GM19043 (cell line): ENCODE measurements around the gene MICOS13.

Experiments
- ATAC-seq: cut with Tn5 transposase; IDR thresholded peaks from one replicate; pipeline ENCODE4 v1.9.1; 2021; ENCODE audit warnings: low read depth; ENCODE audit not compliant: unreplicated experiment

The MICOS13 gene

DNA sequence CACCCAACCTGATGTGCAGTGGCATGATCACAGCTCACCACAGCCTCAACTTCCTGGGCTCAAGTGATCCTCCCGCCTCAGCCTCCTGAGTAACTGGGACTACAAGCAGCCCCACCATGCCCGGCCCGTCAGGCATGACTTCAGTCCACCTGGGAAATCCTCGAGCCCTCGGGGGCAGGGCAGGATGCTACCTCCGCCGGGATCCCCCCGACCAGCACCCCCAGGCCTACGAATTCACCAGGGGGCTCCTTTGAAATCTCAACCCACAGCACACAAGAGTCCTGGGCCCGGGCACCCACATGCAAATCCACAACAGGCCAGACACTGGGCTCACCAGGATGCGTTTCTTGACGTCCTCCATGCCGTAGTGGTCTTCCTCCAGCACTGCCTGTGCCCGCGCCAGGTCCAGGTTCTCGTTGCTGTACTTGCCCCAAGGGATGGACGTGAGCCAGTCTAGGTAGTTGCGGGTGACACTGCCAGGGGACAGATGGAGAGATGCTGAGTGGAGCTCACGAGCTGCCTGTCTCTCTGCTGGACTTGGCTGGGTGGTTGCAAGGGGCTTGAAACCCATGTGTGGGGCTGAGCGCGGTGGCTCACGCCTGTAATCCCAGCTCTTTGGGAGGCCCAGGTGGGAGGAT is 20.3 kb upstream of the MICOS13 start:
- no peak for ATAC-seq

DNA sequence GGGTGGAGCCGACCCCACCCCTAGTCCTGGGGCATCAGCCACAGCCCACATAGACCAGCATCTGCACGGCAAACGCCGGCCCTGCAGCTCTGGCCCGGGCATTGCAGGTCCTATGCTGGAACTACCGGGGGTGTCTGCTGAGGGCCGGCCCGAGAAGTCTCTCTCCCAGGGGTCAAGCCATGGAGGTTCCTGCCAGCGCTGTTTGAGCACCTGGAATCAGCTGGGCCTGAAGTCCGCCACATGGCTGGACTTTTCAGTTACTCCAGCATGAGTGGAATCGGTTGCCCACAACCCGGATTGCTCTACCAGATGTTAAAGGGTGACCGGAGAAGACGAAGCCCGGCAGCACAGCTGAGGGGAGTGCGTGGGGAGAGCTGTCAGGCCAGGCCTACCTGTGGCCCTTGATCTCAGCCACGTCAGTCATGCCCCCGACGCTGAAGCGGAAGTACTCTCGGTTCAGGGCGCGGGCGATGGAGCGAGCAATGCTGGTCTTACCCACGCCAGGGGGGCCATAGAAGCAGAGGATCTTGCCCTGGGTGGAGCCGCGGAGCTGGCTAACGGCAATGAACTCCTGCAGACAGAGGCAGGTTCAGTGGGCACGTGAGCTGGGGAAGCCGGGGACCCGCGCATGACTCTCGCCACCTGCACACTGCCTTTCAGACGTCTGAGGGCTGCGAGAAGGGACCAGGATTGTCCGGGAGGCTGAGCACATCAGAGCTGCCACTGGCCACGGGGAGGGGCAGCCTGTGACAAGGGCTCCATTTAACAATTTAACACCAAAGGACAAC is 18.5 kb upstream of the MICOS13 start:
- no peak for ATAC-seq

DNA sequence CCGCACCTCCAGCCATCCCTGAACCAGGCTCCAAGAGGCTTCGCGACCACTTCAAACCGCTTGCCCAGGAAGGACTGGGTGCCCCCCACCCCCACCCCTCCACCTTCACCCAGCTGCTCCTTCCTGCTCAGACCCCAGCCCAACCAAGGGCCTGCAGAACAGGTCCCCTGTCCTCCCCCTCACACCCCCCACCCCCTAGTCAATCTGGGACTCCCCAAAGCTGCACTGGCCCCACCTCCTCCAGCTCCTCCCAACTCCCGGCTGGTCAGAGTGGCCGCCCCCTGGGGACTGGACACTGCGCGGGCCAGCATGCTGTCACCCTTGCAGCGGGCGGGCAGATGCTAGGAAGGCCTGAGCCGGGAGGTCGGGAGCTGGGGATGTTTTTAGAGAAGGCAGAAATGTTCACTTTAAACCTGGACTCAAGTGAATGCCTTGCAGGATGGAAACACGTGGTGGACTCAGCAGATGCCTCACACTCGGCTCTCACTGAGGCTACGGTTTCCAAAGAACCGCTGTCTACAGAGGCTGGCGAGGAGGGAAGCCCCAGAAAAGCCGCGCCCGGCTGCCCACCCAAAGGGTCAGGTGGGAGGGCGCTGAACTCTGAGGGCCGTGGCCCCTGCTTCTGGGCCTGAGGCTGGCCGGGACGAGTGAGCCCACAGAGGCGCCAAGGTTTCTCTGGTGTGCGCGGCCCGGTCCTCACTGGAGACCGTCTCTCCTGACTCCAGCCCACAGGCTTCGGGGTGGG is 17.7 kb upstream of the MICOS13 start:
- ATAC-seq: no peak

DNA sequence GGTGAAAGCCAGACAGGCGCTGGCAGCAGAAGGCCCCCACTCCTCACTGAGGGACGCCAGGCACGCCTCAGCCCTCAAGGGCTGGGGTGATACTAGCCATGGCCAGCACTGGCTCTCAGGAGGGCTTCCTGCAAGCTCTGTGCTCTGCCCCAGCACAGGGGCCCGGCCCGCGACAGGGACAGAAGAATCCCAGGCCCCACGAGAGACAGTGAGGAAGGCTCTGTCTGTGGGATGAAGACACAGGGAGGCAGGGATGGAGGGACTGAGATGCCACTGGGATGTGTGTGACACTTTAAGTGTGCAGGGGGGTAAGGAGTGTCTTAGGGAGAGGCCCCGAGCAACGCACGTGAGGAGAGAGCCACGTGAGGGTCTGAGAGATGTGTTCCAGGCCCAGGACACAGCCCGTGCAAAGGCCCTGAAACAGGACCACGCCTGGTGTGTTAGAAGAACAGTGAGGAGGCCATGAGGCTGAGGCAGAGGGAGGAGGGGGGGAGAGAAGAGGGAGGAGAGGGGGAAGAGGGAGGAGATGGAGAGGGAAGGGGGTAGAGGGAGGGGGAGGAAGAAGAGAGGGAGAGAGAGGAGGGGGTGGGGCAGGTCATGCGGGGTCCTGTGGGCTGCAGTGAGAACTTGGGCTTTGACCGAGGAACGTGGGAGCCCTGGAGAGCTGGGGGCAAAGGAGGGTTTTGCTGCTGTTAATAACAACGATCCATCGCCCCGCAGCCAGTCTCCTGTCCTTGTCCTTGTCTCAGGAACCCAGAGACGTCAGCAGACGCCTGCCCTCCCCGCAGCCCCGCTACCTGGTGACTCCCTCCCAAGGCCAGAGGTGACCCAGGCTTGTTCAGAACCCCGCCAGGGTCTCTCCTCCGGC is 16.9 kb upstream of the MICOS13 start:
- no peak for ATAC-seq

DNA sequence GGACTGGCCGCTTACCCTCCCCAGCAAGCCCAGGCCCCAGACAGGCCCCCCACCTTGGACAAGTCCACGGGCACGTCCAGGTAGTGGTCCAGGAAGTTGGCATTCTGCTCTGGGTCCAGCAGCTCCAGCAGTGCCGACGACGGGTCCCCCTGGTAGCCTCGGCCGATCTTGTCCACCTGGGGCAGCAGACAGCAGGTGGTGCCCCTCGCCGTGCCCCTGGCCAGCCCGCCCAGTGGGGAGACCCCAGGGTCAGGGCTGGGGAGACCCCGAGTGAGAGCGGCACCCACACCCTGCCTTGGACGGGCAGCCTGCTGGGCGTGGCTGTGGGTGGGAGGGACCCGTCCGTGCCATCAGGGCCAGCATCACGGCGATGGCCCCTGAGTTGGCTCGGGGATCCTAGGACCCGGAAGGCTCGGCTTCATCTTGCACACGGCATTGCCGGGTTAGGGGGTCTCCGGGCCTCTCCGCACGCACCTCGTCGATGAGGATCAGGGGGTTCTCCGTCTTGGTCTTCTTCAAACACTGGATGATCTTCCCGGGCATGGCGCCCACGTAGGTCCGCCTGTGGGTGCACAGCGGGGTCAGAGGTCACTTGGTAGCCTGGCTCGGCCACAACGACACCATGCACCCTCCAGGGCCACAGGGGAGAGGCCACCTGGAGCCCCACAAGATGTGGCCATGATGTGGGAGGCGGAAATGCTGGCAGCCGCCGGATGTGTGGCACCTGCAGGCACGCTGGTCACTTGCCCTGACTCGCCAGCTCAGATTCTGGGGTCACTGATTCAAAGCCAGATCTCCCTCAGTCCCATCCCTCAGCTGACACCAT is 16.1 kb upstream of the MICOS13 start:
- ATAC-seq: no peak

GRCh38 chr19:5695649-5696195 is 15.4 kb upstream of the MICOS13 start:
- no peak for ATAC-seq

DNA sequence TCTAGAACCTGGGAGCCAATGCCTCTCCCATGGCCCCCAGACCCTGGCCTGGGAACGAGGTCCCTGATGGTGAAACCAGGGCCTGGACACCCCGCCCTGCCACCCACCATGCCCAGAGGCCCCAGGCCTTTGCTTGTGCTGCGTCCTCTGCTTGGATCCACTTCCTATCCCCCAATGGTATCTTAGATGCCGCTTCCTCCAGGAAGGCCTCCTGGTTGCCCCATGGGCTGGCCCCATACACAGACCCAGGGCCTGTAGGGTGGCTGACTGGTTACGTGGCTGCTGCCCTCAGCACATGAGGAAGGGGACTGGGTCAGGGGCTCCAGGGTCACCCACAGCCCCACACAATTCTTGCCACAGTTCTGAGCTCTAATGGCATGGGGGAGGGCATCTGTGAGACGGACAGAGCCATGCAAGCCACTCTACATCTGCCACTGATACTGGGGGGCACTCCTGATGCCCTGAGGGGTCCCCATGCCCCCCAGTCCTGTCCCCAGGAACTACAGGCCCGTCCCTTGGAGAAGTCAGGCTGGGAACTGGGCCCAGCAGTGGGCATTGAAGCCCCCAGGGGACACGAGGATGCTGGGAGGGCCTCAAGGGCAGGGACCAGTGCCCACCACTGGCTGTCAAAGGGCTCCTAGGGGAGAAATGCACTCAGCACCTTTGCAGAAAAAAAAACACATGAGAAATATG is 14.8 kb upstream of the MICOS13 start:
- ATAC-seq: no peak

DNA sequence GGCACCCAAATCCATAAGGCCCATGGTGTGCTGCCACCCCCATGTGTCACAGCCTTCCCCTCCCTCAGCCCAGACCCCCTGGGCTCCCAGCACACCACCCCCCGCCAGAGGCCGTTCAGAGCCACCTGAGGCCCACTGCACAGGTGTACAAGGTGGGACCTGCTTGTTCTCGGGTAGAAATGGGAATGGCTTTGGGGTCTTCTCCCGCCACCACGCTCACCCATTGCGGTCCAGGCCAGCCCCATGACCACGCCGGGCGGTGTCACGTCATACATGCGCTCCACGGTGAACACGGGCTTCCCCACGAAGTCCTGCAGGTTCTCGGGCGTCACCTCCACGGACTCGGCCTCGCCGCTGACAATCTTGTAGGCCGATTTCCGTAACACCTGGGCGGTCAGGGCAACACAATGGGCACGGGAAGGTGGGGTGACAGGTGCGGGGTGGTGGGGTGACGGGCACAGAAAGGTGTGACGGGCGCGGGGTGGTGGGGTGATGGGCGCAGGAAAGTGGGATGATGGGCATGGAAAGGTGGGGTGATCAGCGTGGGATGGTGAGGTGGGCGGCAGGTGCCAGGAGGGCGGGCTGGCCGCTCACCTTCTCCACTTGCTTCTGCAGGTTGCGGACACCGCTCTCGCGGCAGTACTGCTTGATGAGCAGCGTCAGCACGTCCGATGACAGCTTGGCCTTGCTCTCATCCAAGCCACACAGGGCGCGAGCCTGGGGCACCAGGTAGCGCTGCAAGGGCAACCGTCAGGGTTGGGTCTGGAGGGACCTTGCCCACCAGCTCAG is 14.0 kb upstream of the MICOS13 start:
- no peak for ATAC-seq

- ATAC-seq: no peak
Observed at GRCh38 chr19:5693195-5694166, 13.2 kb upstream of the MICOS13 start.

- ATAC-seq: no peak
Observed at GRCh38 chr19:5692723-5693194, 12.4 kb upstream of the MICOS13 start.

DNA sequence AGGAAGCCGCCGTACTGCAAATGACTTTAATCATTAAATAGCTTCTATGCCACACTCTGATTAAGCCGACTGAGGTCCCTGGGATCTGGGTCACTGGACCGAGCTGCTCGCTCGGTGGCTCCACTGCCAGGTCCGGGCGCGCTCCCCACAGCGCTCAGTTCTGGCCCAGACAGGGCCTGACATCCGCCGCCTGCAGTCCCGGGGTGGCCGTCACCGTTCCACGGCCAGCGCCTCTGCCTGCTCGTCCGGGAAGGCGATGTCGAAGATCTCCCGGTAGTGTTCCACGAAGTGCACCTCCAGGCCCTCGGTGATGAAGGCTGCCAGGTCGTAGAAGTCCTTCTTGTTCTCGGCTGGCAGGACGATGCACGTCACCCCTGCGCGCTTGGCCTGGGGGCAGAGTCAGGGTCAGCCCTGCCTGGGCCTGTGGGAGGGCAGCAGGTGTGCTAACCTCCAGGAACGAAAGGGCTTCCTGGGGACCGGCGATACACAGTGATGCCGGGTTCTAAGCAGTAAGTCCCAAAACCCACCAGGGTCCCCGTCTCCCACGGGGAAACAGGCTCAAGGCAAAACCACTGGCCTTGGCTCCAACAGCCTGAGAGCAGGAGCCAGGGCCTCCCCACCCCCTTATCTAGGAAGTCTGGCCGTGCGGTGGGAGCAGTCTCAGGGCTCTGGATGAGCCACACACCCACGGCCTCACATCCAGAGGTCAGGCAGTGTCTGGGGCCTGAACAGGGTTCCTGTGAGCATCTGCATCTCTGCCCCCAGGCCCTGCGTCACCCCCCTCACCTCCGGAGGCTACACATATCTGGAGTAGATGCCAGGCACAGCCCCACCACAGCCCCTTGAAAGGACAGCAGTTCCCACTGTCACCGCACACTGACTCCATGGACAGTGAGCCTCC is 11.8 kb upstream of the MICOS13 start:
- ATAC-seq: no peak

- no peak for ATAC-seq
Observed at GRCh38 chr19:5690955-5691821, 10.9 kb upstream of the MICOS13 start.

DNA sequence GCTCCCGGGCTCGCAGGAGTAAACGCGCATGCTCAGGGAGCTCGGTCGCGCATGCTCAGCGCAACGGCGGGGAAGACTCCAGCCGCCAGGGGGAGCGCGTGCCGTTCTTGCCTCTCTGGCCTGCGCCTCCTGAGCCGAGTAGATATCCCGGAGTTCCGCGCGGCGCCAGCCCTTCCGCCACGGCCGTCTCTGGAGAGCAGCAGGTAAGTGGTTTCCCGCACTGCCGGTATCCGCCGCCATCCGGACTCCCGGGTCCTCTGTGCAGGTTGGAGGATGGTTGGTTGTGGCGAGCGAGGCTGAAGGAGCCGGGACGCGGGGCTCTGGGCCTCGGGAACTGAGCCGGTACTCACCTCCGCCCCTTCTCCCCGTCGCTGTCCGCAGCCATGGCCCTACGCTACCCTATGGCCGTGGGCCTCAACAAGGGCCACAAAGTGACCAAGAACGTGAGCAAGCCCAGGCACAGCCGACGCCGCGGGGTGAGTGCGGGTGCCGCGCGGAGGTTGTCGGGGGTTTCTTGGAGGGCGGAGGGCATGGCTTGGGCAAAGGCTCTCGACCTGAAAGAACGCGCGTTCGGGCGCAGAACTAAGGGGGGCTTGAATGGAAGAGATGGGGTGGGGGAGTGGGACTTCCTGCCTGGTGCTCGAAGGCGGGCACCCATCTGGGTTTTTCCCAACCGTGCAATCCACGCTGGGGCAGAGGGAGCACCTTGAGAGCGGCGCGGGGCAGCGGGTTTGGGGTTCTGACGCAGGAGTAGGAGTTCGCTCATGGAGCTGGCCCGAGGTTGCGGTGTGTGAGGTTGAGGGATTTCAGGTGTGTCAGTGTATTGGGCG is 10.0 kb upstream of the MICOS13 start, which contains the start of gene RPL36:
TSS of gene RPL36 (plus strand) at position 171 of the 830 bp plus-strand sequence. CDS start at position 384, 213 bp downstream.
- ATAC-seq: peak; percentile 48
